ENCODE measurements around the gene PLPPR1. TPM values are rescaled to one million over a fixed set of nuclear protein-coding genes. Genes with fewer than 3 reads are reported as not detected.

PLPPR1 gene
- total RNA-seq, 1 experiment from 2014 or later, result not detected

- no peaks in the 10 kb centered on the region for H3K4me1 ChIP-seq (ENCODE audit: control insufficient read depth, insufficient read depth, low read length)
- no peaks in the 10 kb centered on the region for H3K36me3 ChIP-seq (ENCODE audit: control insufficient read depth, insufficient read depth, low read length)
- no peaks in the 10 kb centered on the region for H3K9me3 ChIP-seq (ENCODE audit: control insufficient read depth, insufficient read depth, low read depth, low read length)
- no peak overlapping the region for H3K27ac ChIP-seq (ENCODE audit: low read length)
- ATAC-seq (no peak), DNase-seq (ENCODE audit: low read depth, low spot score) (no peak)
- no peak overlapping the region for H3K4me3 ChIP-seq (ENCODE audit: low read depth in 2 of 2, low read length in 2 of 2)
- TF ChIP-seq REST (IDR thresholded peaks at IDR 0.05; ENCODE audit: insufficient read depth in 1 of 2, low read depth in 2 of 2, low read length in 1 of 2) (no peak), TCF7L2 (IDR thresholded peaks at IDR 0.05; ENCODE audit: low read depth, low read length) (no peak), CTCF (IDR thresholded peaks at IDR 0.05) (no peak), SIN3A (IDR thresholded peaks at IDR 0.05; ENCODE audit: borderline replicate concordance, insufficient read depth, low read depth, low read length) (no peak), POLR2AphosphoS5 (IDR thresholded peaks at IDR 0.05; ENCODE audit: low read depth, low read length) (no peak)
- no peaks in the 10 kb centered on the region for H3K27me3 ChIP-seq (ENCODE audit: control insufficient read depth, insufficient read depth, low read length)
- intact Hi-C loops (cut with micrococcal nuclease; ENCODE audit: unreplicated experiment) (no loop called here), in situ Hi-C loops (cut with HindIII; ENCODE audit: low pct_unique_long_range_greater_than_20kb, low sequenced_read_pairs) (no loop called here)
- no TSS peak for BruUV-seq (replicated peaks)
- ChIA-PET CTCF (no interaction called here), POLR2A (no interaction called here)
Measured at GRCh38 chr9:101324245-101324804, 295.8 kb downstream of the PLPPR1 start.

GRCh38 chr9:101325053-101325452 lies 296.5 kb downstream of the PLPPR1 start:
- TF ChIP-seq SIN3A (IDR thresholded peaks at IDR 0.05; ENCODE audit: borderline replicate concordance, insufficient read depth, low read depth, low read length) (no peak), POLR2AphosphoS5 (IDR thresholded peaks at IDR 0.05; ENCODE audit: low read depth, low read length) (no peak), REST (IDR thresholded peaks at IDR 0.05; ENCODE audit: insufficient read depth in 1 of 2, low read depth in 2 of 2, low read length in 1 of 2) (no peak)
- Histone ChIP-seq H3K4me3 (ENCODE audit: low read depth in 2 of 2, low read length in 2 of 2) (no peak overlapping the region), H3K4me1 (ENCODE audit: control insufficient read depth, insufficient read depth, low read length) (no peaks in the 10 kb centered on the region), H3K36me3 (ENCODE audit: control insufficient read depth, insufficient read depth, low read length) (no peaks in the 10 kb centered on the region), H3K27me3 (ENCODE audit: control insufficient read depth, insufficient read depth, low read length) (no peaks in the 10 kb centered on the region), H3K27ac (ENCODE audit: low read length) (no peak overlapping the region), H3K9me3 (ENCODE audit: control insufficient read depth, insufficient read depth, low read depth, low read length) (no peaks in the 10 kb centered on the region)
- BruUV-seq (replicated peaks), result no TSS peak
- ChIA-PET POLR2A (no interaction called here), CTCF (no interaction called here)
- in situ Hi-C loops (cut with HindIII; ENCODE audit: low pct_unique_long_range_greater_than_20kb, low sequenced_read_pairs) (no loop called here), intact Hi-C loops (cut with micrococcal nuclease; ENCODE audit: unreplicated experiment) (no loop called here)
- DNase-seq (ENCODE audit: low read depth, low spot score), result no peak
- no peak for ATAC-seq

Data from Panc1 (cell line).